ENCODE results near the gene BCL2L11.

BCL2L11 gene

DNA sequence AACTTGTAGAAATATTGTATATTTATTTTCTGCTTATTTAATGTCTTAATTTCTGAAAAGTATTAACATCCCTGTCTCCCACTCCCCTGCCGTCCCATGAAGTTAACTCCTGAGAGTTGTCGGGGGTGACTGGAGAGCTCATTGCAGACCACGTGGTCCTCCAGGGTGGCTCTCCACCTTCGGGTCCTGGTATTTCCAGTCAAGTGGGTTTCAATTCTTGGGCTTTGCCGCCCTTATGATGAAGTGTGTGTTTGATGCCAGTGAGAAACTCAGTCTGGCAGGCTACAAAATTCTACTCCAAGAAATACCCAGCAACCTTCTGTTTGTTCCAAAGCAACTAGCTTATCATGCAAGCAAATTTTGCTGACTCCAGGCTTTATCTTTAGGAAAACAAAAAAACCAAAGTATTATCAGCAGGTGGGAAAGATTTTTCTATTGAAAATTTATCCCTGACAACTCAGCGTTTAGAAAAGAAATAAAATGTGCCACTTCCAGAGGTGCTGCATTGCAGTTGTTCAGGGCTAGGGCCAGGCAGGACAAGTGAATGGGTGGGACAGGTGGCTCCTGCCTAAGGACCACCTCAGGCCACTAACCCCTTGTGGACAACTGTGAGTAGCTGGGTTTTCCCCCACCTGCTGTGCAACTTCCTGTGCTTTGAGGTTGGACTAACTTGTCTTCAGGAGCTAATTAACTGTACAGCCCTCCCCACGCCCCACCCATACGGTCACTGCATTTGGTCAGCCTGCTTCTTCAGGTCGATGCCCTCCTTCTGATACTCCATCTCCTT is 46.6 kb downstream of the BCL2L11 start:
- in situ Hi-C loops (cut with HindIII; ENCODE audit: low sequenced_read_pairs) = no loop called here

DNA sequence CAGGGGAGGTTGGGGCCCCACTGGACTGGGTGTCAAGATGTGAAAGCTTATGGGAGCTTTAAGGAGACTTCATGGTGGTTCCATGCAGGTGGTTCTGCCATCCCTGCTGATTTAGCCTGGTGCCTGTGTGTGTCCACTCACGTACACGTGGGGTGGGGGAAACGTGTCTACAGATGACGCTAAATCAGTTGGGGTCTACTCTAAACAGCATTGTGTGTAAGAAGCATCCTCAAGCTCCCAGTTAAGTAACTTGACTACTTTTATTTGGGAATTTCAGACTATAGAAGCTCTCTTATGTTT is 47.1 kb downstream of the BCL2L11 start:
- in situ Hi-C loops (cut with HindIII; ENCODE audit: low sequenced_read_pairs) = no loop called here

GRCh38 chr2:111168528-111169239 is 48.0 kb downstream of the BCL2L11 start:
- in situ Hi-C loops (cut with HindIII; ENCODE audit: low sequenced_read_pairs) = no loop called here

GRCh38 chr2:111169268-111169667 is 48.6 kb downstream of the BCL2L11 start:
- in situ Hi-C loops (cut with HindIII; ENCODE audit: low sequenced_read_pairs) = no loop called here

GRCh38 chr2:111169924-111170323 is 49.2 kb downstream of the BCL2L11 start:
- in situ Hi-C loops (cut with HindIII; ENCODE audit: low sequenced_read_pairs) = no loop called here

DNA sequence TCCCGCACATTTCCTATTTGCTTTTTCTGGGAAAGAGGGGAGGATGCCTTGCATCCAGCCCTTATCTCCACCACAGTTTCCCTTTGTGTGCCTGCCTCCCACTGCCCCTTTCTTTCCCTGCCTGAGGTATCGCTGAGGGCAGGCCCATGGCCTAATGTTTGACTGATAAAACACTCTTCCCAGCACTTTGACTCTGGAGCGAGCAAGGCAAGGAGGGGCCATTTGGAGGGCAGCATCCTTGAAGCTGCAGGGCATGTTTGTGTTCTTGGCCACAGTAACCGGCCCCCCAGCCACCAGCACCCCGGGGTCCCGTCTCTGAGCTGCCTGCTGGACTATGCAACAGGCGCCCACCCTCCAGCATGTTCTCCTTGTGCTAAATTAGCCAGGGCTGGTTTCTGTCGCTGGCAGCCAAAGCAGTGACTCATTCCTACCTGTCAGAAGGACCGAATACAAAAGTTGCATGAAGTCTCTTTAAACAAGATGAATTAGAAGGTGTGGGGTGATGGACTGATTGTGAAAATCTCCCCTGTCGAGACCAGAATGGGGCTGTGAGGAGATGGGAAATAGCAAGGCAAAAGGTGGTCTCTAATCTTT is 50.7 kb downstream of the BCL2L11 start:
- in situ Hi-C loops (cut with HindIII; ENCODE audit: low sequenced_read_pairs) = no loop called here

DNA sequence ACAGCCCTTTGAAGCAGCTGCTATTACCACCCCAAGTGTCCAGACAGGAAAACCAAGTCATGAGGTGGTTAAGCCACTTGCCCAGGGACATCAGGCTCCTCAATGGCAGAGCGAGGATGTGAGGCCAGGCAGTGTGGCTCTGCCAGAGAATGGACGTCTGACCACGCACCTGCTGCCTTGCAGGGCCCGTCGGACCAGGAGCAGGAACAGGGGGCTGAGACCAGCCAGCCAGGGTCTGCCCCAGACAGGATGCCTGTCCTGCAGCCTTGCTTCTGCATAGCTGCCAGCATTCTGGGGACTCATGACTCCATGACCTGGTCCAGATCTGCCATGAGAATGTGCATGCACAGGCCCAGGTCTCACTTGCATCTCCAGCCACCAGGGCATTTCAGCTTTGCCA is 52.0 kb downstream of the BCL2L11 start:
- in situ Hi-C loops (cut with HindIII; ENCODE audit: low sequenced_read_pairs) = no loop called here

- in situ Hi-C loops (cut with HindIII; ENCODE audit: low sequenced_read_pairs) = no loop called here
Measured at GRCh38 chr2:111173338-111173737, 52.6 kb downstream of the BCL2L11 start.

DNA sequence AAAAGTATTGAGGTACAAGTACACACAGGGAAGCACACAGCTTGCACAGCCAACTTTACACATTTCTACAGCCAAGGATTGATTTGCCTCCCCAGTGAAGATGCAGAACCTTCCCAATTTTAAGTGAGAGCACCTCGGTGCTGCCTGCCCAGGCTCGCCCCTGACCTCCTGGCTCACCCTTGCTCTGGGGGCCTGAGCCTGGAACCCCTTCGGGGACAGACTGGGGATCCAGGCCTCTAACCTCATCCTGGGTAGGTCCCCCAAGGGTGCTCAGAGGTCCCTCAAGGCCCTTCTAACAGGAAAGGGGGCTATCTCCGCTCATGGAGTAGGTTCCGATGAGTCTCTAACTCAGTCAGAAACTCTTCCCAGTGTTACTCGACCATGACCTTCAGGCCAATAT is 53.1 kb downstream of the BCL2L11 start:
- in situ Hi-C loops (cut with HindIII; ENCODE audit: low sequenced_read_pairs) = no loop called here

DNA sequence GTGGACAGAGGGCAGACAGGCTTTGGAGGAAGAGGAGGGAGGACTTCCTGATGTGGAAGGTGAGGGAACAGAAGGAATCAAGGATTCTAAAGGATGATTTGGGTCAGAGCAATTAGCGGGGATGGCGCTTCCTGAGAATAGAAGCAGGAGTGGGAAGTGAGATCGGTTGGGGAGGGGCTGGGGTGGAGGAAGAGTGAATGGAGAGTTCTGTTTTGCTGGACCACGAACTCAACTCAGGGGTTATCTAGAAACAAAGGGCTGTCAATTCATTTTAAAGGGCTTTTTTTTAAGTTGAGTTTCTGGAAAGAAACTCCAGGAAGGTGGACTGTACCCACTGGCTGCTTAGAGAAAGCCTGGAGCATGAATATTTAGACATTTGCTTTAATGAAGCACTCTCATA is 54.9 kb downstream of the BCL2L11 start:
- in situ Hi-C loops (cut with HindIII; ENCODE audit: low sequenced_read_pairs) = no loop called here

DNA sequence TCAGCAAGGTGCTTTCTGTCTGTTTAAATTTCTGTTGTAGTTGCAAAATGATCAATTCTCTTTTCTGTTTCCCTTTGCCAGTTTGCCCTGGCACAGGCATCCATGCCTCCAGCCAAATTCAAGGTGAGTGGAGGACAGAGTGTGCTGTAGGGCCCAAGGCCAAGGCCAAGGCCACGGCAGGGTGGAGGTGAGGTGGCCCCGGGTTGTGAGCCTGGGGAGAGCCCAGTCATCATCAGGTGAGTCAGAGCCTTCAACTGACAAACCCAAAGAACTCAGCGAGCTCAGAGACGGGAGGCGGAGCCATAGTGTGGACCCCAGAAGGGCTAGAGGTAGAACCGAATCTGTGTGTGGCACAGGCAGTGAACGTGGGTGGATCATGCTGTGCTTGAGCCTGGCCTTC is 55.7 kb downstream of the BCL2L11 start:
- in situ Hi-C loops (cut with HindIII; ENCODE audit: low sequenced_read_pairs) = no loop called here

DNA sequence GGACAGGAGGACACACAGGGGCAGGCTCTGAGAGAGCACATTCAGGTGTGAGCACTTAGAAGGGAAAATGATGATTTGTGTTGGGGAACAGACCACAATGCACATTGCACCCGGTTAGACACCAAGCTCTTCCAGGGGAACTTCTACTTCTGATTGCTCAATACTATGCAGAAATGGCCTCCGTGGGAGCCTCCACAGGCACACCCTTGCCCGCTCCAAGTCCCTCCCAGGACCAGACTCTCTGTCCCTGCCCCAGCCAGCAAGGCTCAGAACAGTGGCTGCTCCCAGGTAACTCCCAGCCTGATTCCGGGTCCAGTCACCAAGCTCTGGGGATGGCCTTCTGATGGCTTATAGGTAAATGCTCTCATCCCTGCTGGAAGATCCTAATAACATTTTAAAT is 56.2 kb downstream of the BCL2L11 start:
- in situ Hi-C loops (cut with HindIII; ENCODE audit: low sequenced_read_pairs) = no loop called here

DNA sequence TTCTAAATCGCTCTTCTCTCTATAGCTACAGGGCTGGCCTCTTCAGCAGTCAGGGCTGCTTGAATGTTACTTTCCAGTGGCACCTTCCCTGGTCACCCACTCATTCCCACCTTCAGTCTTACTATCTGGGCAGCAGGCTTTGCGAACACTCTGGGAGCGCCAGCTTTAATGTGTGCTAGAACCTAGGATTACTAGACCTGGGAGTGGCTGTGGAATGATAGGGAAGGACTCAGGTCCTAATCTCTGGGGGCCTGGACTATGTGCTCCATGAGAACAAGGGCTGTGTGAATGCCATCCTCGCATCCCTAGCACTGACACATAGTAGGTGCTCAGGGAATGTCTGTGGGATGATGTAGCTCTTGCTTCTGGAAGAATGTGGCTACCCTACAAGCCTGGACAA is 57.6 kb downstream of the BCL2L11 start:
- in situ Hi-C loops (cut with HindIII; ENCODE audit: low sequenced_read_pairs) = no loop called here

DNA sequence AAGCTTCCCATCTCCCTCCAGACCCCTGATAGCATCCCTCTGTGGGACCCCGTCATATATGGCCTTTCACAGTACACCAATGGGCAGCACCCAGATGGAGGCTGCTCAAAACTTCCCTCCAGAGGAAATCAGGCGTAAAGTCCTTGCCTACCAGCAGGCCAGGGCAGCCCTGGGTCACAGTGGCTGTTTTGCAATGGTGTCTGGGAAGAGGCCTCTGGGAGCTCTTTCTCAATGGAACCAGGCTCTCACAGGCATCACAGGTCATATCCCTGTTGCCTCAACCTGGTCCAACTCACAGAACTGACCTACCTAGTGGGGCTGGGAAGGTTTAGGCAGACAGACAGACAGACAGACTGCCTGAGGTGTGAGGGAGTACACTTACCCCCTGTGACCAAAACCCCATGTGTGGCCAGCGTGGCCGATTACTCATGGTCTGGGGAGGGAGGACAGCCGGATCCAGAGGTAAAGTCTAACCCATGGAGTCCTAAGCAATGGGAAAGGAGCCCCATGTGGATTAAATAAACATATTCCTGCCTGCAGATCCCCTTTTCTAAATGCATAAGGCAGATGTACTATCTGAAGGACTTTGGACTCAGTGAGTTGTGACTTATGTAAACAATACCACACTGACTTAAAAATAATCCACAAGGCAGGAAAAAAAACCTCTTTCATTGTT is 58.2 kb downstream of the BCL2L11 start:
- in situ Hi-C loops (cut with HindIII; ENCODE audit: low sequenced_read_pairs) = no loop called here

- in situ Hi-C loops (cut with HindIII; ENCODE audit: low sequenced_read_pairs) = no loop called here
Measured at GRCh38 chr2:111182121-111182520, 61.4 kb downstream of the BCL2L11 start.

DNA sequence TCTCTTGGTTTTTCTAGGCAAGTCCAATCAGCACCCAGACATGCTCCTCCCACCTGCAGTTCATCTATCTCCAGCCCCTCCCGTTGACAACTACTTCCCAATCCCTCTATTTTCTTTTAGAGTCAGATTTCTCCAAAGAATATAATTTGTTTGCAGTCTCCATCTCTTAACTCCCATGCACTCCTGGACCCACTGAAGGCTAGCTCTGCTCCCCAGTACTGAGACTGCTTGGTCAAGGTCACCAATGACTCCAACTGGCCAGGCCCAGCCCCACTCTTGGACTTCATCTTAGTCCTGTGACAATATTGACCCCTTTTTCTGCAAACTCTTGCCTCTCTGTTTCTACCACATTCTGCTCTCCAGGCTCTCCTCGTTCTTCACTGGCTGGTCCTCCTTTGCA is 62.0 kb downstream of the BCL2L11 start:
- in situ Hi-C loops (cut with HindIII; ENCODE audit: low sequenced_read_pairs) = no loop called here

- in situ Hi-C loops (cut with HindIII; ENCODE audit: low sequenced_read_pairs) = no loop called here
Measured at GRCh38 chr2:111184725-111185310, 64.1 kb downstream of the BCL2L11 start.

GRCh38 chr2:111185361-111186022 is 64.8 kb downstream of the BCL2L11 start:
- in situ Hi-C loops (cut with HindIII; ENCODE audit: low sequenced_read_pairs) = no loop called here

GRCh38 chr2:111186121-111186715 is 65.5 kb downstream of the BCL2L11 start:
- in situ Hi-C loops (cut with HindIII; ENCODE audit: low sequenced_read_pairs) = no loop called here

DNA sequence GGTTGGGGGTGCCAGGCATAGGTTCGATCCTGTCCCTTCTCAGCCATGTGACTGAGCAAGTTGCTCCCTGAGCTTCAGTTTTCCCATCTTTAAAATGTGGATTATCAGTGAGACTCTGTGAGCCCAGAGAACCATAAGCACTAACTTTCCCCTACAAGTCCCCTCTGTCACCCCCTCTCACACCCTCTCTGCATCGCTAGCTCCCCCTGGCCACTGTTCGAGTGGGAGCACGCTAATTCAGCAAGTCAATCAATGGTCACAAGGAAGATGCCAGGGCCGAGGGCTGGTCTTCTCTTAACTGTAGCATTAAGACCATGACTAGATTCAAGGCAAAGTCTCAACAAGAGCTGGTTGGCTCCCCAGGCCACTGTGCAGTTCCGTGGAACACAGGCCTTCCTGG is 66.2 kb downstream of the BCL2L11 start:
- in situ Hi-C loops (cut with HindIII; ENCODE audit: low sequenced_read_pairs) = no loop called here
